Epithelial cell of proximal tubule (primary cell): ENCODE measurements around the gene SOCS7. TPM values are rescaled to one million over a fixed set of nuclear protein-coding genes. Genes with fewer than 3 reads are reported as not detected.

Source experiments
- DNase-seq: peaks from one replicate; pipeline ENCODE4 v3.0.0-alpha.2; 2011; ENCODE audit warnings: low read depth
- H3K4me3 ChIP-seq: 2 replicates; pipeline ENCODE4 v1.5.1; 2011; ENCODE audit warnings: low read depth, mild to moderate bottlenecking, low read length
- CTCF ChIP-seq: conservative IDR thresholded peaks from 2 replicates; pipeline ENCODE4 v1.5.1; 2012; ENCODE audit warnings: low read depth, mild to moderate bottlenecking, low read length
- total RNA-seq: library from RNA; depleted of rRNA; stranded (reverse); fragments of >200 nt; gene quantifications from 2 replicates; pipeline ENCODE4 v1.2.3, GENCODE V29; 2015

The SOCS7 gene
- total RNA-seq, 1 donor from 2014 or later, result 9.3 TPM

GRCh38 chr17:38429476-38430100, 77.9 kb downstream of the SOCS7 start:
- H3K4me3 ChIP-seq, result peak overlapping the region; percentile 83
- TF ChIP-seq CTCF, result no peak
- DNase-seq, result no peak

DNA sequence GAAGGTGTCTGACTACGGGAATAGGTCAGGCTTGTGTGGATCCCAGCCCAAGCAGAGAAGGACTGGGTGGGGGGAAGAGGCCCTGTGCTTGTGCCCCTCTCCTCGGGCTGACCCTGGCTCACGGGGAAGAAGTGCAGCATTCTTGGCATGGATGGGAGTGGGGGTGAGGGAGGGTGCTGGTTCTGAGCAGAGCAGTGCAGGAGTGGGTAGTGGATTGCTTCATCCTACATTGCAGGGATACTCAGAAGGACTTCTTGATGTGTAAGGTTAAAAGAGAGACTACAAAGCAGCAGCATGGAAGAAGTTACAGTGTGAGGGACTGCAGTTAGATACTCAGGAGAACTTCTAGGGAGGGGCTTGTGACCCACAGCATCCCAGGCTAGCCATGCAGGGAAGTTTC, 78.7 kb downstream of the SOCS7 start:
- H3K4me3 ChIP-seq, result no peak overlapping the region
- no peak for TF ChIP-seq CTCF
- DNase-seq, result no peak

DNA sequence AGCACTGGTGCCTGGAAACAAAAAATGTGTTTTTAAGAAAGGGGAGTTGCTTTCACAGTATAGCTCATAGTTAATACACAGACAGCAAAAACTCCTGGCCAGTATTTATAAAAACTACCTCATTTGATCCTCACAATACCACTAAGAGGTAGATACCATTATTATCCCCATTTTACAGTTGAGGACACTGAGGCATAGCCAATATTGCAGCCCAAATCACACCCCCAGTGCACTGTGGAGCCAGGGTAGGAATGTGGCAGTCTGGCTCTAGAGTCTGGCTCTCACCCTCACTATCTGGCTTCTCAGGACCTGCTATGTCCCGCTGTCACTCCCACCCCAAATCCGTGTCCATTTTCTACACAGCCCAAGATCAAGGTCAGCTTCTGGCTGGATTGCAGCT, 79.2 kb downstream of the SOCS7 start:
- H3K4me3 ChIP-seq, result no peak overlapping the region
- DNase-seq, result no peak
- no peak for TF ChIP-seq CTCF

- TF ChIP-seq CTCF, result no peak
These were observed 79.9 kb downstream of the SOCS7 start for GRCh38 chr17:38431346-38432145.

GRCh38 chr17:38434178-38434665, 82.6 kb downstream of the SOCS7 start:
- H3K4me3 ChIP-seq, result no peak overlapping the region
- TF ChIP-seq CTCF, result no peak
- DNase-seq, result no peak

More at GRCh38 chr17:38431346-38432145, 79.9 kb downstream of the SOCS7 start:
- H3K4me3 ChIP-seq, result no peak overlapping the region
- DNase-seq, result no peak

GRCh38 chr17:38435795-38436194, 84.2 kb downstream of the SOCS7 start:
- DNase-seq, result no peak
- no peak for TF ChIP-seq CTCF
- H3K4me3 ChIP-seq, result no peak overlapping the region
